GM19043 (cell line): ENCODE data around the gene CNTFR.

Experiments
- ATAC-seq: cut with Tn5 transposase; IDR thresholded peaks from one replicate; pipeline ENCODE4 v1.9.1; 2021; ENCODE audit warnings: low read depth; ENCODE audit not compliant: unreplicated experiment

The CNTFR gene

GRCh38 chr9:34573599-34574325 lies 15.8 kb downstream of the CNTFR start:
- no peak for ATAC-seq

GRCh38 chr9:34572628-34573027 lies 16.9 kb downstream of the CNTFR start:
- no peak for ATAC-seq

- no peak for ATAC-seq
Measured at GRCh38 chr9:34572092-34572491, 17.4 kb downstream of the CNTFR start.

GRCh38 chr9:34571481-34571810 lies 18.1 kb downstream of the CNTFR start:
- no peak for ATAC-seq

- ATAC-seq: no peak
Measured at GRCh38 chr9:34570809-34571480, 18.6 kb downstream of the CNTFR start.

- no peak for ATAC-seq
Measured at GRCh38 chr9:34570376-34570775, 19.1 kb downstream of the CNTFR start.

GRCh38 chr9:34568774-34569173 lies 20.8 kb downstream of the CNTFR start:
- ATAC-seq: no peak

- ATAC-seq: no peak
Measured at GRCh38 chr9:34568133-34568532, 21.4 kb downstream of the CNTFR start.

- ATAC-seq: no peak
Measured at GRCh38 chr9:34566972-34567371, 22.6 kb downstream of the CNTFR start.

- no peak for ATAC-seq
Measured at GRCh38 chr9:34566322-34566721, 23.2 kb downstream of the CNTFR start.

GRCh38 chr9:34565856-34566255 lies 23.7 kb downstream of the CNTFR start:
- ATAC-seq: no peak

- no peak for ATAC-seq
Measured at GRCh38 chr9:34564617-34565016, 24.9 kb downstream of the CNTFR start.

GRCh38 chr9:34563262-34563661 lies 26.3 kb downstream of the CNTFR start:
- ATAC-seq: no peak

GRCh38 chr9:34562135-34562745 lies 27.3 kb downstream of the CNTFR start:
- ATAC-seq: no peak

- no peak for ATAC-seq
Measured at GRCh38 chr9:34560599-34561214, 28.8 kb downstream of the CNTFR start.

GRCh38 chr9:34559624-34560455 lies 29.7 kb downstream of the CNTFR start:
- no peak for ATAC-seq

- no peak for ATAC-seq
Measured at GRCh38 chr9:34558919-34559623, 30.5 kb downstream of the CNTFR start.

GRCh38 chr9:34558364-34558763 lies 31.2 kb downstream of the CNTFR start:
- no peak for ATAC-seq

- no peak for ATAC-seq
Measured at GRCh38 chr9:34557426-34558321, 31.9 kb downstream of the CNTFR start.
